ENCODE data around the gene MALT1. TPM values are rescaled to one million over a fixed set of nuclear protein-coding genes. Genes with fewer than 3 reads are reported as not detected.
A peak's percentile ranks its signal among the peaks of the same experiment; 100 is the strongest.
"Not testable (repeated sequence)": the region's sequence is repeated elsewhere in the genome, so short reads cannot be mapped to it uniquely, and the experiment has no call there.

The MALT1 gene
- polyA plus RNA-seq, 3 donors, result 27.3 to 34.2 (median 30.2) TPM

DNA sequence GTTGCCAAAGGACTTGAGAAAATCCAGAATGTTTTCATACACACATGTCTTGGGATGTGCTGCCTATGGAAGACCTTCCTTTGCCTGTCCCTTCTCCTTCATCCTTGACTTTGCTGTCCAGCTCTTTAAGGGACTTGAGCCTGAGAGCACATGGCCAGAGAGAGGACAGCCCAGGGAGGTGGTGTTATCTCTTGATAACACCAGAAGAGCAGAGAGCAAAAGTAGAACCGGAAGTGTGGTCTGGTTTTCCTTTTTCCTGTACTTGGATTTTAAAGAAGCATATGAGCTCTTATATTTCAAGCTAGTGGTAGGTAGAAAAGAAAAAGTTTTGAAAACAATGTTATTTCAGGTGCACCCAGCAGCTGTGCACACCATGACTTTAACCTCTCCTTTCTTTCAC, 99.3 kb downstream of the MALT1 start:
- no peak for DNase-seq

DNA sequence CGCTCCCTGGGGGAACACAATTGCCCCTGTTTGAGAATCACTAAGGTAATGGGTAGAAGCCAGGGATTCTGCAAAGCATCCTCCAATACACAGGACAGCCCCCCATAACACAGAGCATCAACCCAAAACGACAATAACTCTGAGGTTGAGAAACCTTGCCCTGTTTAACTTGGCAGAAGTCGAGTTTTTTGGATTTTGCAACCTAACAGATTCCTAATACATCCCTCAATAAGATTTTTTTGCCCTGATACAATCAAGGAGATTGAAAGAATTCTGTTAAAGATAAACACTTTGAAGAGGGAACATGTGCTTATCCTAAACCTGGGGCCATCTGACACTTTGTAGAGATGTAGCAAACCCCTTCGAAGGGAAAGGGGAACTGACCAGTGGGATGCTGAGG, 100.9 kb downstream of the MALT1 start:
- DNase-seq, result no peak

DNA sequence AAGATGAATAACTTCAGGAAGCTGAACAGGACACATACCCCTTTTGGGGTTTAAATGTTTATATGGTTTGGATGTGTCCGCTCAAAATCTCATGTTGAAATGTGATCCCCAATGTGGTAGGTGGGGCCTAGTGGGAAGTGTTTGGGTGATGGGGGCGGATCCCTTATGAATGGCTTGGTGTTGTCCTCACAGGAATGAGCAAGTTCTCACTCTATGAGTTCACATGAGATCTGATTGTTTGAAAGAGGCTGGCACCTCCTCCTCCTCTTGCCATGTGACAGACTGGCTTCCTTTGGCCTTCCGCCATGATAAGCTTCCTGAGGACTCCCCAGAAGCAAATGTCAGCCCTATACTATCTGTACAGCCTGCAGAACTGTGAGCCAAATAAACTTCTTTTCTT, 104.8 kb downstream of the MALT1 start:
- no peak for DNase-seq

DNA sequence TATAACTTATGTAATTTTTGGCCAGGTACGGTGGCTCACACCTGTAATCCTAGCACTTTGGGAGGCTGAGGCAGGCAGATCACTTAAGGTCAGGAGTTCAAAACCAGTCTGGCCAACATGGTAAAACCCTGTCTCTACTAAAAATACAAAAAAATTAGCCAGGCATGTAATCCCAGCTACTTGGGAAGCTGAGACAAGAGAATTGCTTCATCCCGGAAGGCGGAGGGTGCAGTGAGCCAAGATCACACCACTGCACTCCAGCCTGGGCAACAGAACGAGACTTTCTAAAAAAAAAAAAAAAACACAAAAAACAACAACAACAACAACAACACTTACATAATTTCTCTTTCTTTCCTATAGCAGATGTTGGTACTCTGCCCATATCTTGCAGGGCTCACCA, 105.3 kb downstream of the MALT1 start:
- not testable (repeated sequence) for DNase-seq

DNA sequence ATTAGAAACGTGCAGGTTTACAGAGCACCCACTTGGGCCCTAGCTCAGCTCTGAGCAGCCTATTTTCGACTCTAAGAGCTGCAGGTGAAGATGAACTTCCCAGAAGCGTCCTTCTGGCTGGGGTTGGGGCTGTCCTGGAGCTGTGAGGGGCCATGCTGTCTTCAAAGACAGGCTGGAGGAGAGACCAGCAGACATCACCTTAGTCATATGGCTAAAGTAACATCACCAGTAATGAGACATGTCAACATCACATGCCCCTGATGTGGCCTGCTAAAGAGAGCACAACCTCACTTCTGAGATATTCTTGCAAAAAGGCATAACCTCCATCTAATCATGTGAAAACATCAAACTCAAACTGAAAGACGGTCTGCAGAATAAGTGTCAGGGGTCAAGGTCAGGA, 106.2 kb downstream of the MALT1 start:
- no peak for DNase-seq

DNA sequence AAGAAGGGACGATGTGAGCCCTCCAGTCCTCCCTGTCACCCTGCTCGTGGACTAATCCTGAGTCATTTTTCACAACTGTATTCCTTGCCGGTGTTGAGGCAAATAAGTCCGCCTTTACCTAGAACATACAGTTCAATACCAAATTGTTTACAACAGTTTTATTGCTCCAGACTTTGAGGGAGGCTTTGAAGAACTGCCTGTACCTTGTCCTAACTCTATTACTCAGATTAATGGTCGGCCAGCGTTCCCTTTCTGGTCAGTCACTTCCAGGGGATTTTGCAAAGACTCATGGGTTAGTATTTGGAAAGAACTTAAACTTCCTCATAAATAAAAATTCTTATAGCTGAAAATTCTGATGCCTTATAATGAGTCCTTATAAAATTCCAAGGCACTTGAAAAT, 108.3 kb downstream of the MALT1 start:
- DNase-seq, result no peak

DNA sequence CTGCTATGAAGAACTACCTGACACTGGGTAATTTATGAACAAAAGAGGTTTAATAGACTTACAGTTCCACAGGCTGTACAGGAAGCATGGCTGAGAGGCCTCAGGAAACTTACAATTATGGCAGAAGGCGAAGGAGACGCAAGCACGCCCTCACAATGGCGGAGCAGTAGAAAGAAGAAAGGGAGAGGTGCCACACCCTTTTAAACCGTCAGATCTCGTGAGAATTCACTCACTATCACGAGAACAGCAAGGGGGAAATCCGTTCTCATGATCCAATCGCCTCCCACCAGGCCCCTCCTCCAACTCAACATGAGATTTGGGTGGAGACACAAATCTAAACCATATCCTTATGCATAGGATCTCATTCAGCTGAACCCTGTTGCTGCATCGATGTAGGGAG, 108.8 kb downstream of the MALT1 start:
- DNase-seq, result no peak

DNA sequence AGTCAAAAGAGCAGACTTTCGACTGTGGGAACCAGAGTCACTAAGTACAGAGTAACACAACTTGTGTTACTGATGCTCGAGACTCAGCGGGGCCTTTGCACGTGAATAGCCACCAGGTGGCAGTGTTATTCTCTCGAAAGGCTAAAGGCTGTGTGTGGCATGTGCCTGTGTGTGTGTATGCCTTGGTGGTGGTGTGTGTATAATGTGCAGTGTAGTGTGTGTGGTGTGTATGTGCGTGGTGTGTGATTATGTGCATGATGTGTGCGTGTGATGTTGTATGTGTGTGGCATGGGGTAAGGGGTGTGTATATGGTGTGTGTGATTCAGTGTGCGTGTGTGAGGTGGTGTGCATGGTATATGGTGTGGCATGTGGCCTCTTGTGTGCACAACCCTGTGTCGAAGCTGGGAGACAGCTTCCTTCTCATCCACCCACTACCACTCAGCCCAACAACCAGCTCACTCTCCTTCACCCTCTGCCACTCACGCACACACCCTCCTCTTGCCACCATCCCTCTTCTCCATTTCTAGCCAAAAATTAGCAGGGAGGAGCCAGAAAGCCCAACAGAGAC, 110.4 kb downstream of the MALT1 start:
- peak; percentile 84 for DNase-seq

DNA sequence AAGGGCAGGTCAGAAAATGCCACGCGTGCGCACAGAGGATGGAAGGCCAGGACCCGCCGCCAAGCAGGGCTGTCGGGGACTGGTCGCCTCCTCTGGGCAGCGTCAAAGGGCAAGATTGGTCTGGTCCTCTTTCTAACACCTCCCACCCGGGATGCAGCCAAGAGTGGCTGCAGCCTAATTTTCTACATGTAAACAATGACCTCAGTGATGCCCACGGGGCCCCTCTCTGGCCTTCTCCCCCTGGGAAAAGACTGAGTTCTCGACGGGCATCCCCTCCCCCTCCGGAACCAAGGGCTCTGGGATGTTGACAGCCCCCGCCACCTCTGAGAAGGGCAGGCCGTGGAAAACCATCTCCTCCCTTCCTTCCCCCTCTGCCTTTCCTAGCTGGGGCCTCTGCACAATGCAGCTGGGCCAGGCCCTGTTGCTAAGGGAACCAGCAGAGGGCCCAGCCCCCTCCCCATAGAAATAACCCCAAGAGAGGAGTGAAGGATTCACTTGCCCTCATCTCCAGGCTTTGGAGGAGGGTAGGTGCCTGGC, 113.4 kb downstream of the MALT1 start:
- DNase-seq, result peak; percentile 15

DNA sequence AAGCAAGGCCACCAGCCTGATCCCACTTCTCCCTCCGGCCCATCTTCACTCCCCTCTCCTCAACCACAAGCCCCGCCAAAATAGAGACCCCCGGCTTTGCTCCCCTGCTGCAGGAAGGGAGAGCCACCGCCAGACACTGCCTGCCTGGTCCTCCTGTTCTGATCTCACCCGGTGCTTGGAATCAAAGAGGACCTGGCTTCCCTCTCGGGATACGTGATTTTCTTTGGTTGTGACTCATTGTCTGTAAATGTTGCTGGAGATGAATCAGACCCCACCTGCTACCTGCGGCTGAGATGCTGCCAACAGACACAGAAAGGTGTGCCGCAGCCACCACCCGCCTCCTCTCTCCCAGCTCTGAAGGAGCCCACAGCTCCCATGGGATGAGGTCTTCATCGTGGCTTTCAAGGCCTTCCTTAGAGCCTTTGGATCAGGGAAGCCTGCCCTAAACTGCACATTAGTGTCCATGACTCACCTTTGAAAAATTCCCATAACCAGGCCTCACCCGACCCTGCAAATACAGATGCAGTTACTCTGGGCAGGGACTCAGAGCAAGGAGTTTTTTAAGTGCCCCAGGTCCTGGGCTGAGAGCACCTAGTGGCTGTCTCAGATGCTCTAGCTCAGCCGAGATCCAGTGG, 114.0 kb downstream of the MALT1 start:
- no peak for DNase-seq

DNA sequence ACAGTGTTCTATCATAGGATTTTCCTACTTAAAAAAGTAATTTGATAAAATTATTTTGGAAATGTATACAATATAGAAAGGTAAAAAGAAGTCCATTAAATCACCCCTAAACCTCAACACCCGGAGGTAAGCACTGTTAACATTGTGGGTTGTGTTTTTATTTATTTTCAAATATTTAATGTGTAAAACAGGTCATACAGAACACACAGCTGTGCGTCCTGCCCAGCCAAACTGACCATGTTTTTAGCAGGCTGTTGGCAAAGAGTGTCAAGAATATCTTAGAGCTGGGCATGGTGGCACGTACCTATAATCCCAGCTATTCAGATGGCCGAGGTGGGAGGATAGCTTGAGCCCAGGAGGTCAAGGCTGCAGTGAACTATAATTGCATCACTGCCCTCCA, 114.6 kb downstream of the MALT1 start:
- no peak for DNase-seq

DNA sequence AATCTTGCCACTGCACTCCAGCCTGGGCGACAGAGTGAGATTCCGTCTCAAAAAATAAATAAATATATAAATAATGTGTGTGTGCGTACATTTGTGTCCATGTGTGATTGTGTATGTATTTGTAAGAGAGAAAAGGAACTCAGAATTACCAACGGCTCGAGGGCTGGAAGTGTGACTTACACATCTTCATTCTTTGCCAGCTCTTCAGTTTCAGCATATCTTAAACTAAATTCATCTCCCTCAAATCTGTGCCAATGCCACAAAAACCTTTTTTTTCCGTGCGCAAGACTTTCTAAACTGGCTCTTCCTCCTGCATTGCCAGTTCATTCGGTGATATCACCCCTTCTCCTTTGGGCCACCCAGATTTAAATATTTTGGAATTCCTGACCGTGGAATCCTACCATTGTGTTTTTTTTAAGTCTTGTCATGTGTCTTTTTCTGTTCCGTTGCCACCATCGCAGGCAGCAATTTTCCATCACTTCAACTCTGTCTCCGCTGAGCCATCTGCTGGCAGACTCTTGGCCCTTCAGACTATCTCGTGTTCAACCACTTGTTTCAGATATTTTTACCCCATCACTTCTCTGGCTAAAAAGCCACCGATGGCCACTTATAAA, 116.4 kb downstream of the MALT1 start:
- no peak for DNase-seq

DNA sequence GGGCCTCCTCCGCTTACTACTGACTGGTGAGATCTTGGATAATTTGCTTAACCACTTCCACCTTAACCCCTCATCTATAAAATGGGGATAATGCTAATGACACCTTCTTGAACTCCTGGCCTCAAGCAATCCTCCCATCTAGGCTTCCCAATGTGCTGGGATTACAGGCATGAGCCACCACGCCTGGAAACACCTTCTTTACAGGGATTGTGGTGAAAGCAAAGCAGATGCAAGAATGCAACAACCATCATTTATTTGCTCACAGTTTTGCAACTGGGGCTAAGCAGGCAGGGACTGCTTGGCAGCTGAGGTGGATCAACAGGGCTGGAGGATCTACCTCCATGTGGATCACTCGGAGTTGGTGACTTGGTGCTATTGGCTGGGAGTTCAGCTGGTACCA, 117.2 kb downstream of the MALT1 start:
- no peak for DNase-seq

DNA sequence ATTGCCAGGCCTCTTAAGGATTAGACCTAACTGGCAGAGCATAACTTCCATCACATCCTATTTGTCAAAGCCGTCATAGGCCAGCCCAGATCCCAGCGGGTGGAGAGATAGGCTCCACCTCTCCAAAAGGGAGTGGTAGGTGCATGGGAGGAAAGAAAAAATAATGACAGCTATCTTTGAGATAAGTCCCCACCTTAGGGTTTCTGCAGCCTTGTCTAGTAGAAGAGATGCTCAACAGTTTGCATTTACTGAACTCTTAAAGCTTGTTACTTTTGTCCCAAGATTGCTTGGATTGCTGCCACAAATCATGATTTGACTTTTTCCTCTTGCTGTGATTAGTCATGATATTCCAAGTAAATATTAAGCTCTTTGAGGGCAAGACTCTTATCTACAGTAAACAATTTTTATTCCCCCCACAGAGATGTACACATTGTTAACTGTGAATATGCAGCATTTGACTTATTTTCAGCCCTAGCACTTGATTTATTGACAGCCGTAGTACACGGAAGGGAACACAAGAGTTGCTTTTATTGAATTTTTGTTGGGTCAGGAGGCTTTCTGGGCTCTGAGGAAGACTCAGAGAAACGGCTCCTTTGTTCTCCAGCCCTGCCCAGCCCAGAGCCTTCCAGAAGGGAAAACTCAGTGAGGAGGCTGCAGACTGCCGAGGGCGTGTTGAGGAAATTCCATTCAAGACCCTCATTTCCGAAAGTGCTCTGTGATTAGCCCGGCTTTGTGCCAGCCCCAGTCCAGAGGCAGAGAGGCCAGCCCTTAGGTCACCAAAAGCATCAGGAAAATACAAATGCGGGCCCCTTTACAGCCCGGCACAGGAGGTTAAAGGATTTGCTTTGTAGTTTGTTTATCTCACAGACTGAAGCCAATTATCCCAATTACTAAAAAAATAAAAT, 118.0 kb downstream of the MALT1 start:
- DNase-seq, result peak; percentile 86

DNA sequence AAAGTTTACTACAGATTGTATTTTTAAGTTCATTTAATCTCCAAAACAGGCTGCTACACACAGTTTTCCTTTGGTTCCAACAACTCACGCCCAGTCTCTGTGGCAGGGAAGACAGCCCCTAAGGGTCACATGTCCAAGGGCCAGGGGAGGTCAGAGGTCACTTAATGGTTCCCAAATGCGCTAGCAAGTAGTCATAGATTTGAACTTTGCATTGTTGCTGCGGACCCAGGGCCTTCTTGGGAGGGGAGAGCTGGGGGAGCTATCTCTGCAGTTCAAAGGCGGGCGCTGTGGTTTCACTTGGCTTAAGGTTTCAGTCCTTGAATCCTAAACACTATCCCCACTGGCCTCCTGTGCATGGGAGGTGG, 118.6 kb downstream of the MALT1 start:
- no peak for DNase-seq

DNA sequence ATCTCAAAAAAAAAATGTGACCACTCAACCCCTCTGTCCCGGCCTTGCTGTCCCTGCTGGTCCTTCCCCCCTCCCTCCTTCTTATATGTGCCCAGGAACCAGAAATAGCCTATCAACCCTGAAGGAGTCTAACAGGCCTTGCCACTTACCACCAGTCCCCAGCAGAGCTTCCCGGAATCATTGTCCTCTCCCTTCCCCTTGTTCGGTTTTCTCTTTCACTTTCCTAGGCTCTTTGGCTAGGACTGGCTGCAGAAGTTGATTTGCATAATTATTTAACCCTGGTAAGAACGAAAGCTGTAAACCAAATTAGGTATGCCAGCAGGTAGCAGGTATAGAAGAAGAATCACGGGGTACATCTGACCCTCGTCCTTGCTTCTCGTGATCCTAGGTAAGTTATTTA, 120.8 kb downstream of the MALT1 start:
- DNase-seq, result no peak

DNA sequence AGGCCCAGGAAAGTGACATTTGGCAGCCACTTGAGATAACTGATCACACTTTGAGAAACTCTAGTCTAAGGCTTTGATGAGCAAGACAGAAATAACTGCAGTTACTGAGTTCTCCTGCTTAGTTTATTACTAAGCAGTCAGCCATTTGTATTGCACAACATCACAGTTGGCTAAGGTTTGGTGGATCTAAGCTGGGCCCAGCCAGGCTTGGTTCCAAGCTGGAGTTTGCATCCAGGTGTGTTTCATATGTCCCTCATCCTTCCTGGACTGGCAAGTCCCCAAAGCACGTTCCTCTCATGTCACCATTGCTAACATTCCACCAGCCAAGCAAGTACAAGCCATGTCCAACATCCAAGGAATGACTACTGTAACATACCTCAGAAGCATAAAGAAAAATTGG, 122.1 kb downstream of the MALT1 start:
- DNase-seq, result no peak

DNA sequence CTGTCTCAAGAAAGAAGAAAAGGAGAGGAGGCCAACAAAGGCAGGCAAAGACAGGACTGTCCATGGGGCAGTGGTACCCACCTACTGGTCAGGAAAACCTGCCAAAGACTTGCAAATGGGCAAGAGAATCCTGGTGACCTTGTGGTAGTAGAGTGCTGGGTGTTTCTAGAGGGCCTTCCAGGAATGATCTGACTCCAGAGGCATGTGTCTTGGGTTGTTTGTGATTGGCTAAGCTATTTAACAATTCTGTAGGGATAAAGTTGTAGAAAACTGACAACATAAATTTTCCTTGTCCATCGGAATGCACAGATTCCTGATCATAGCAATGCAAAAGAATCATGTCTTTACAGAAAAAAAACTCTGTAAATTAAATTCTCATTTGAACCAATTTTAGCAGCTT, 125.0 kb downstream of the MALT1 start:
- DNase-seq, result no peak

DNA sequence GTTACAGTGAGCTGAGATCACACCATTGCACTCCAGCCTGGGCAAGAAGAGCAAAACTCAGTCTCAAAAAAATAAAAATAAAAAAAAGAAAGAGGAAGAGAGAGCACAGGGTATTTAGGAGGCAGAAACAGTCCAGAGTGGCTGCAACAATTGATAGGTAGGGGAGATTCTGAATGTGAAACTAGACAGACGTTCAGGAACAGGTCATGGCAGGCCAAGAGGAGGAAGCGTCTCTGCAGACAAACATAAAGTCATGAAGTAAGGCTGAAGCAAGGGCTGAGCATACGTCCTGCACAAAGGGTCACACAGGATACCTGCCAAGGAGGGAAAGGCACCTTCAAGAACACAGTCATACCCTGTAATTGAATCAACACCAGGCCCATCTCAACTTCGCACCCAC, 129.3 kb downstream of the MALT1 start:
- DNase-seq, result no peak

DNA sequence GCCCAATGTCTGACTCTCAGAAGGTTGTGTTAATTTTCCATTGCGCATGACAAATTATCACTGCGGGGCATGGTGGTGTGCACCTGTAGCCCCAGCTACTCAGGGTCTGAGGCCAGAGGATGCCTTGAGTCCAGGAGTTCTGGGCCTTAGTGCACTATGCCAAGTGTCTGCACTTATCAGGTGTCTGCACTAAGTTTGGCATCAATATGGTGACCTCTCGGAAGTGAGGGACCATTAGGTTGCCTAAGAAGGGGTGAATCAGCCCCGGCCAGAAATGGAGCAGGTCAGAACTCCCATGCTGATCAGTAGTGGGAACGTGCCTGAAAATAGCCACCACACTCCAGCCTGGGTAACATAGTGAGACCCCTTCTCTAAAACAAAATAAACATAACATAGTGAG, 131.7 kb downstream of the MALT1 start:
- no peak for DNase-seq

DNA sequence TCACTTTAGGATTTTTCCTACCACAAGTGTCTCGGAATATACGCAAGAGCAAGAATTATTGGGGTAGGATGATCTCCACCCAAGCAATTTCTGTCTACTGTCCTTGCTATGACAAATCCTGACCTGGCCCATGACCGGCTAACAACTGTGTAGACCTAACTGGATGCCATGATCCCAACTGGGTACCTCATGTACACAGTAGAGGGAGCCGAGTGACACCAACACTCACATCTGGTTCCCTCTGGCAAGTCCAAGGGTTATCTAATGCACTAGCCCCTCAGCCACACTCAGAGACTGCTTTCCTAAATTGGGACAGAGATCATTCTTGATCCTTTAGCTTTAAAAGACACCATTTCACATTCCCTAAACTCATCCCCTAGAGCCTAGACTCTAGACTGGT, 132.7 kb downstream of the MALT1 start:
- DNase-seq, result no peak
